ENCODE data around the gene ATG16L2.

ATG16L2 gene, protein sequence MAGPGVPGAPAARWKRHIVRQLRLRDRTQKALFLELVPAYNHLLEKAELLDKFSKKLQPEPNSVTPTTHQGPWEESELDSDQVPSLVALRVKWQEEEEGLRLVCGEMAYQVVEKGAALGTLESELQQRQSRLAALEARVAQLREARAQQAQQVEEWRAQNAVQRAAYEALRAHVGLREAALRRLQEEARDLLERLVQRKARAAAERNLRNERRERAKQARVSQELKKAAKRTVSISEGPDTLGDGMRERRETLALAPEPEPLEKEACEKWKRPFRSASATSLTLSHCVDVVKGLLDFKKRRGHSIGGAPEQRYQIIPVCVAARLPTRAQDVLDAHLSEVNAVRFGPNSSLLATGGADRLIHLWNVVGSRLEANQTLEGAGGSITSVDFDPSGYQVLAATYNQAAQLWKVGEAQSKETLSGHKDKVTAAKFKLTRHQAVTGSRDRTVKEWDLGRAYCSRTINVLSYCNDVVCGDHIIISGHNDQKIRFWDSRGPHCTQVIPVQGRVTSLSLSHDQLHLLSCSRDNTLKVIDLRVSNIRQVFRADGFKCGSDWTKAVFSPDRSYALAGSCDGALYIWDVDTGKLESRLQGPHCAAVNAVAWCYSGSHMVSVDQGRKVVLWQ

GRCh38 chr11:72814286-72815109, at the start of gene ATG16L2:
Gene ATG16L2 (plus strand): TSS chr11:72814411. CDS start chr11:72814446, 35 bp downstream.
- peak within 1 kb of the TSS; percentile 96 to 100 for H3K4me3 Mint-ChIP-seq
- peak; percentile 71 to 76 for ATAC-seq (replicated peaks)
- DNase-seq: peak; percentile 89
- H3K4me1 Mint-ChIP-seq: peaks cover 35 to 59% of the 10 kb centered on the region in 2 donors
- no peaks in the 10 kb centered on the region for H3K27me3 Mint-ChIP-seq
- H3K27ac Mint-ChIP-seq: peak within 1 kb of the TSS; percentile 100
- no peaks in the 10 kb centered on the region for H3K9me3 Mint-ChIP-seq
- peaks cover 29 to 61% of the 10 kb centered on the region in 2 donors for H3K36me3 Mint-ChIP-seq

- ATAC-seq (replicated peaks): no peak
- Mint-ChIP-seq H3K27me3 (no peaks in the 10 kb centered on the region), H3K4me1 (peaks cover 34 to 47% of the 10 kb centered on the region in 2 donors), H3K4me3 (no peak overlapping the region), H3K9me3 (no peaks in the 10 kb centered on the region), H3K27ac (no peak overlapping the region), H3K36me3 (peaks cover 0 to 5% of the 10 kb centered on the region in 2 donors)
- no peak for DNase-seq
These were observed 49.7 kb upstream of the ATG16L2 start for GRCh38 chr11:72764503-72764902.

DNA sequence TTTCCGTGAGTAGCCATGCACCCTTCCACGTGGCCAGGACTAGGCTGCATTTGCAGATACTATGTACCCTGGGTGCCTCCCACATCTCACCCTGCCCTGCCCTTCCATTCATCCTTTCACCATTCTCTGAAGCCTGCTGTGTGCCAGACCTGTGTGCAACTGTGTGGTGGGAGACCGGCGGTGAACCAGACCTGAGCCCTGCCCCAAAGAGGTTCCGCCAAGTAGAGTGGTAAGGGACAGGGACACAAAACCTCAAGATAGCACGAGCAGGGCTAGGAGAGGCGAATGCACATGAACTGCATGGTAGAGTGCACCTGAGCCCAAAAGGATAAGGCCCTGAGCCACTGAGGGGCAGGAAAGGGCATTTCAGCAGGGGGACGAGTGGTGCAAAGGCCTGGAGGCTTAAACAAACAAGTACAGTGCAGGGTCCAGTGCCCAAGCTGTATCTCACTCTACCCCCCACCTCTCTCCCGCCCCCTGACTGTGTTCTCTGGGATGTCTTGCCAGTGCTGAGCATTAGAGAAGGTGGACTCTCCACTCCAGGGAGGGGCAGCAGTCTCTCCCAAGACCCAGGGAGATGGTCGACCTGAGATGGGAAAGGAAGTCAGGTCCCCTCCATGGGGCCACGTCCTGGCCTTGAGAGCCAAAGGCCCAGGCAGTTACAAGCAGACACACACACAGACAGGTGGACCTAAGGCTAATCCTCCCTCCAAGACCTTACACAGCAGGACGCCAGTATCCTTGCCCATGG, 47.9 kb upstream of the ATG16L2 start:
- no peaks in the 10 kb centered on the region for H3K27me3 Mint-ChIP-seq
- no peaks in the 10 kb centered on the region for H3K9me3 Mint-ChIP-seq
- H3K36me3 Mint-ChIP-seq: no peaks in the 10 kb centered on the region
- no peak for DNase-seq
- peaks cover 29 to 40% of the 10 kb centered on the region in 2 donors for H3K4me1 Mint-ChIP-seq
- H3K4me3 Mint-ChIP-seq: no peak overlapping the region
- no peak for ATAC-seq (replicated peaks)
- H3K27ac Mint-ChIP-seq: no peak overlapping the region

- H3K27me3 Mint-ChIP-seq: no peaks in the 10 kb centered on the region
- H3K4me3 Mint-ChIP-seq: no peak overlapping the region
- no peak overlapping the region for H3K27ac Mint-ChIP-seq
- H3K36me3 Mint-ChIP-seq: peaks cover 0 to 5% of the 10 kb centered on the region in 2 donors
- ATAC-seq (replicated peaks) (no peak), DNase-seq (no peak)
- no peaks in the 10 kb centered on the region for H3K9me3 Mint-ChIP-seq
- H3K4me1 Mint-ChIP-seq: peaks cover 29 to 33% of the 10 kb centered on the region in 2 donors
These were observed 46.8 kb upstream of the ATG16L2 start for GRCh38 chr11:72767203-72768062.

DNA sequence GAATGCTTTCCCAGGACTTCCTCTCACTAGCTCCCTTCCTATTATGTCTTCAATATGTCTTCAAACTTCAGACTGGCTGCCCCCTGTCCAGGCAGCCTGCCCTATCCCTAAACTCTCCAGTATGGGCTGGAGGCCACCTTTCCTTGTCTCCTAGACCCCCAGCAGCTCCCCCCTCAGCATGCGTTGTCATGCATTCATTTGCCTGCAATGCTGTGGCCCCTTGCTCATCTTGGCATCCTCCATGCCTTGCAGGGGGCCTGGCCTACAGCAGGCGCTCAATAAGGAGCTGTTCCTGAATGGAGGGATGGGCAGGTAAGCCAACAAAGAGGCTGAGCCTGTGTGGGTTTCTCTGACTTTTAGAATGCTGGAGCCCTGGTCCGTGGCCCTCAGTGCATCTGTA, 45.6 kb upstream of the ATG16L2 start:
- H3K36me3 Mint-ChIP-seq: peaks cover 0 to 9% of the 10 kb centered on the region in 2 donors
- H3K4me1 Mint-ChIP-seq: peaks cover 18 to 22% of the 10 kb centered on the region in 2 donors
- peak overlapping the region; percentile 76 for H3K27ac Mint-ChIP-seq
- H3K27me3 Mint-ChIP-seq: no peaks in the 10 kb centered on the region
- H3K4me3 Mint-ChIP-seq: no peak overlapping the region
- ATAC-seq (replicated peaks): no peak
- DNase-seq: no peak
- H3K9me3 Mint-ChIP-seq: no peaks in the 10 kb centered on the region

DNA sequence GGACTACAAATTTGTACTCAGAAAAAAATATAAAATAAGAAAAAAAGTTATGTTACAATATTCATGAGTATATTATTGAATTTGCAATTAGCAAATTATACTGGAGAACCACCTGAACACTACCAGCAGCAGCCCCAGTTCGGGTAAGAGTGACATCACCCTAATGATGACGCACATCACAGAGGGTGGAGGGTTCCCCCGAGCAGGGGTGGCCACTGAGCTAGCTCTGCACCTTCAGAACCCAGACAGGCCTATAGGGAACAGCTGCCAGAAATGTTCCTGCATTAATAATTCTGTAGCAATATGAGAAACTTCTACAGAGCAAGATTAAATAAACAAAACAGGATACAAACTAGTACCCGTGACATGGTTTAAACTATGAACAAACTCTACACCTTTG, 44.5 kb upstream of the ATG16L2 start:
- DNase-seq: no peak
- Mint-ChIP-seq H3K4me1 (peaks cover 13 to 14% of the 10 kb centered on the region in 2 donors), H3K36me3 (peaks cover 0 to 9% of the 10 kb centered on the region in 2 donors), H3K27me3 (no peaks in the 10 kb centered on the region), H3K27ac (no peak overlapping the region), H3K9me3 (no peaks in the 10 kb centered on the region), H3K4me3 (no peak overlapping the region)
- ATAC-seq (replicated peaks): no peak

GRCh38 chr11:72770799-72771198, 43.4 kb upstream of the ATG16L2 start:
- peaks cover 13 to 14% of the 10 kb centered on the region in 2 donors for H3K4me1 Mint-ChIP-seq
- H3K36me3 Mint-ChIP-seq: peaks cover 0 to 9% of the 10 kb centered on the region in 2 donors
- H3K4me3 Mint-ChIP-seq: no peak overlapping the region
- ATAC-seq (replicated peaks): no peak
- no peak overlapping the region for H3K27ac Mint-ChIP-seq
- H3K27me3 Mint-ChIP-seq: no peaks in the 10 kb centered on the region
- H3K9me3 Mint-ChIP-seq: no peaks in the 10 kb centered on the region
- DNase-seq: no peak

GRCh38 chr11:72771507-72771906, 42.7 kb upstream of the ATG16L2 start:
- no peaks in the 10 kb centered on the region for H3K9me3 Mint-ChIP-seq
- H3K36me3 Mint-ChIP-seq: peaks cover 0 to 9% of the 10 kb centered on the region in 2 donors
- H3K4me3 Mint-ChIP-seq: no peak overlapping the region
- peaks cover 7 to 8% of the 10 kb centered on the region in 2 donors for H3K4me1 Mint-ChIP-seq
- ATAC-seq (replicated peaks): no peak
- H3K27me3 Mint-ChIP-seq: no peaks in the 10 kb centered on the region
- H3K27ac Mint-ChIP-seq: no peak overlapping the region
- no peak for DNase-seq

DNA sequence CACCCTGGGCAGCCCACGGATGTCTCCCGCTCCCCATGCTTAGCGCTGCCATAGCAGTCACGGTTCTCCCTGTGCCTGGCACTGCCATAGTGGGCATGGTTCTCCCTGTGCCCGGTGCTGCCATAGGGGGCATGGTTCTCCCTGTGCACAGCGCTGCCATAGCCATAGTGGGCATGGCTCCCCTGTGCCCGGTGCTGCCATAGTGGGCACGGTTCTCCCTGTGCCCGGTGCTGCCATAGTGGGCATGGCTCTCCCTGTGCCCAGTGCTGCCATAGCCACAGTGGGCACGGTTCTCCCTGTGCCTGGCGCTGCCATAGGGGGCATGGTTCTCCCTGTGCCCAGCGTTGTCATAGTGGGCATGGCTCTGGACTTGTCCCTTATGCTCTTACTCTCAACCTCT, 42.2 kb upstream of the ATG16L2 start:
- H3K9me3 Mint-ChIP-seq: no peaks in the 10 kb centered on the region
- H3K4me3 Mint-ChIP-seq: no peak overlapping the region
- ATAC-seq (replicated peaks): no peak
- no peak overlapping the region for H3K27ac Mint-ChIP-seq
- peaks cover 8 to 10% of the 10 kb centered on the region in 2 donors for H3K4me1 Mint-ChIP-seq
- H3K27me3 Mint-ChIP-seq: no peaks in the 10 kb centered on the region
- DNase-seq: no peak
- H3K36me3 Mint-ChIP-seq: peaks cover 0 to 9% of the 10 kb centered on the region in 2 donors

DNA sequence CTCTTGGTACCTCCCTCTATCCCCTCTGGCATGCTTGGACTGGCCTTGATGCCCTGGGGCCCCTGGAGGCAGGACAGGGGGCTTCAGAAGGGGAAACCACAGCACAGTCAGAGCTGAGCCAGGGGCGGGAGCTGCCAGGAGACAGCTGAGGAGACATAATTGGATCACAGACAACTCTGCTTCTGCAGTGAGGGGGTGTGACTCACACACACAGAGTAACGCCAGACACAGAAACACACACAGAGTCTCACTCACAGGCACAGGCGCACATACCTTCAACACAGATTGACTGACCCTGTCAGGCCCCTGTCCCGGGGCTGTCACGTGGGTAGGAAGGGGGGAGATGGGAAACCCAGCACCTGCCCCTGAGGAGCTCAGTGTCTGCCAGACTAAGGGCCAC, 40.9 kb upstream of the ATG16L2 start:
- ATAC-seq (replicated peaks) (no peak), DNase-seq (no peak)
- H3K36me3 Mint-ChIP-seq: peaks cover 2 to 12% of the 10 kb centered on the region in 2 donors
- peaks cover 10 to 12% of the 10 kb centered on the region in 2 donors for H3K4me1 Mint-ChIP-seq
- H3K27me3 Mint-ChIP-seq: no peaks in the 10 kb centered on the region
- H3K4me3 Mint-ChIP-seq: no peak overlapping the region
- H3K9me3 Mint-ChIP-seq: no peaks in the 10 kb centered on the region
- no peak overlapping the region for H3K27ac Mint-ChIP-seq

GRCh38 chr11:72773696-72774095, 40.5 kb upstream of the ATG16L2 start:
- no peak overlapping the region for H3K4me3 Mint-ChIP-seq
- H3K4me1 Mint-ChIP-seq: peaks cover 10 to 12% of the 10 kb centered on the region in 2 donors
- H3K27ac Mint-ChIP-seq: no peak overlapping the region

GRCh38 chr11:72774499-72774898, 39.7 kb upstream of the ATG16L2 start:
- Mint-ChIP-seq H3K27ac (no peak overlapping the region), H3K9me3 (no peaks in the 10 kb centered on the region), H3K27me3 (peaks cover 0 to under 1% of the 10 kb centered on the region in 2 donors), H3K36me3 (peaks cover 2 to 12% of the 10 kb centered on the region in 2 donors), H3K4me1 (peaks cover 10 to 16% of the 10 kb centered on the region in 2 donors), H3K4me3 (no peak overlapping the region)
- ATAC-seq (replicated peaks) (no peak), DNase-seq (no peak)

More at GRCh38 chr11:72773696-72774095, 40.5 kb upstream of the ATG16L2 start:
- ATAC-seq (replicated peaks) (no peak), DNase-seq (no peak)
- Mint-ChIP-seq H3K36me3 (peaks cover 2 to 12% of the 10 kb centered on the region in 2 donors), H3K9me3 (no peaks in the 10 kb centered on the region), H3K27me3 (no peaks in the 10 kb centered on the region)
